Fibroblast of lung (primary cell): ENCODE results near the gene UBXN2A. TPM values are rescaled to one million over a fixed set of nuclear protein-coding genes. Genes with fewer than 3 reads are reported as not detected.
"Not testable (repeated sequence)": the region's sequence is repeated elsewhere in the genome, so short reads cannot be mapped to it uniquely, and the experiment has no call there.

Experiments used
- DNase-seq, 2 donors: peaks; one replicate each; pipeline versions ENCODE4 v3.0.0 to v3.0.0-alpha.2; 2010; ENCODE audit warnings: low read depth in 2 of 2
- H2AFZ ChIP-seq: 2 replicates; pipeline ENCODE4 v1.5.1; 2012; ENCODE audit warnings: low read length, control low read depth, inconsistent platforms
- H3K27ac ChIP-seq: 2 replicates; pipeline ENCODE4 v1.5.1; 2011; ENCODE audit warnings: low read length, control low read depth; ENCODE audit not compliant: insufficient read depth
- H3K27me3 ChIP-seq: 2 replicates; pipeline ENCODE4 v1.5.1; 2011; ENCODE audit warnings: mild to moderate bottlenecking, low read length; ENCODE audit not compliant: control insufficient read depth, insufficient read depth
- H3K36me3 ChIP-seq: 2 replicates; pipeline ENCODE4 v1.5.1; 2011; ENCODE audit warnings: low read length; ENCODE audit not compliant: control insufficient read depth, insufficient read depth
- H3K4me1 ChIP-seq: 2 replicates; pipeline ENCODE4 v1.5.1; 2011; ENCODE audit warnings: low read length; ENCODE audit not compliant: control insufficient read depth, insufficient read depth; ENCODE audit errors: extremely low read depth
- H3K4me2 ChIP-seq: 2 replicates; pipeline ENCODE4 v1.5.1; 2011; ENCODE audit warnings: low read length, control low read depth; ENCODE audit not compliant: insufficient read depth; ENCODE audit errors: extremely low read depth
- H3K4me3 ChIP-seq, 4 experiments: fragments of 200-600 bp in 1 of 4; sonication (generic) in 1 of 4; replicated peaks in 1 of 4; 2 replicates each; pipeline ENCODE4 v1.5.1; 2011 to 2016; ENCODE audit warnings: low read length in 4 of 4, low read depth in 3 of 4, mild to moderate bottlenecking in 3 of 4, control low read depth in 2 of 4, inconsistent platforms in 1 of 4, mixed read lengths in 1 of 4; ENCODE audit not compliant: insufficient read depth in 1 of 4; ENCODE audit errors: control extremely low read depth in 1 of 4
- H3K79me2 ChIP-seq: 2 replicates; pipeline ENCODE4 v1.5.1; 2012; ENCODE audit warnings: mild to moderate bottlenecking, low read length, inconsistent platforms; ENCODE audit not compliant: control insufficient read depth, insufficient read depth
- H3K9ac ChIP-seq: 2 replicates; pipeline ENCODE4 v1.5.1; 2011; ENCODE audit warnings: mild to moderate bottlenecking, low read length, control low read depth; ENCODE audit not compliant: insufficient read depth
- H3K9me3 ChIP-seq: 2 replicates; pipeline ENCODE4 v1.5.1; 2012; ENCODE audit warnings: low read depth, low read length; ENCODE audit not compliant: control insufficient read depth, insufficient read depth
- H4K20me1 ChIP-seq: 2 replicates; pipeline ENCODE4 v1.5.1; 2011; ENCODE audit warnings: low read length; ENCODE audit not compliant: control insufficient read depth, insufficient read depth; ENCODE audit errors: extremely low read depth
- CTCF ChIP-seq, 2 donors: IDR thresholded peaks in 1 of 2; conservative IDR thresholded peaks in 1 of 2; 1 replicate in 1 of 2; 2 replicates in 1 of 2; pipeline ENCODE4 v1.5.1; 2011 to 2012; ENCODE audit warnings: low read length in 2 of 2, control low read depth in 1 of 2, inconsistent platforms in 1 of 2, low read depth in 1 of 2, mild to moderate bottlenecking in 1 of 2
- EZH2 ChIP-seq: IDR thresholded peaks from 2 replicates; pipeline ENCODE4 v1.5.1; 2012; ENCODE audit warnings: low read length, control low read depth, mild to moderate bottlenecking; ENCODE audit errors: missing control alignments
- polyA plus RNA-seq, 2 donors: library from polyadenylated mRNA; depleted of rRNA in 1 of 2; stranded (reverse) in 1 of 2; unstranded in 1 of 2; fragments of >200 nt; gene quantifications; 2 replicates each; pipeline ENCODE4 v1.2.1, GENCODE V29; 2011 to 2012; ENCODE audit warnings: missing spikeins in 1 of 2
- total RNA-seq: library from RNA; depleted of rRNA; stranded (reverse); fragments of >200 nt; gene quantifications from 2 replicates; pipeline ENCODE4 v1.2.1, GENCODE V29; 2014

The UBXN2A gene
- total and polyA plus RNA-seq, 2 donors (not counting 1 experiment from before 2014, with no cell fraction given) = 12.8 to 12.9 TPM

- no peak overlapping the region for H3K9ac ChIP-seq
- H3K4me2 ChIP-seq = no peak overlapping the region
- no peaks in the 10 kb centered on the region for H3K36me3 ChIP-seq
- H2AFZ ChIP-seq = no peak overlapping the region
- H3K4me1 ChIP-seq = peaks cover 4% of the 10 kb centered on the region
- no peak overlapping the region for H3K4me3 ChIP-seq
- H4K20me1 ChIP-seq = no peaks in the 10 kb centered on the region
- H3K9me3 ChIP-seq = no peaks in the 10 kb centered on the region
- peaks cover 27% of the 10 kb centered on the region for H3K79me2 ChIP-seq
- no peak overlapping the region for H3K27ac ChIP-seq
- no peak for TF ChIP-seq EZH2
- TF ChIP-seq CTCF (conservative IDR thresholded peaks at IDR 0.05 in 1 of 2, IDR thresholded peaks at IDR 0.05 in 1 of 2; ENCODE audit: low read depth in 1 of 2, low read length in 2 of 2) = no peak
- DNase-seq = peak in 1 of 2 donors; percentile 28
- no peaks in the 10 kb centered on the region for H3K27me3 ChIP-seq
Measured at GRCh38 chr2:23944976-23945375, 4.7 kb downstream of the UBXN2A start.

GRCh38 chr2:23947350-23947749, 7.1 kb downstream of the UBXN2A start:
- Histone ChIP-seq H3K79me2 (peaks cover 15% of the 10 kb centered on the region), H3K36me3 (no peaks in the 10 kb centered on the region), H3K9me3 (no peaks in the 10 kb centered on the region)

GRCh38 chr2:23952558-23952957, 12.3 kb downstream of the UBXN2A start:
- not testable (repeated sequence) for H3K4me1 ChIP-seq, H4K20me1 ChIP-seq, H3K27ac ChIP-seq, H3K79me2 ChIP-seq, H3K4me2 ChIP-seq, H3K9me3 ChIP-seq, H3K4me3 ChIP-seq, DNase-seq, H3K27me3 ChIP-seq, H3K9ac ChIP-seq, H2AFZ ChIP-seq, H3K36me3 ChIP-seq

More at GRCh38 chr2:23947350-23947749, 7.1 kb downstream of the UBXN2A start:
- no peak overlapping the region for H3K27ac ChIP-seq
- no peaks in the 10 kb centered on the region for H4K20me1 ChIP-seq
- no peak overlapping the region for H2AFZ ChIP-seq
- H3K4me3 ChIP-seq = no peak overlapping the region
- H3K27me3 ChIP-seq = no peaks in the 10 kb centered on the region
- TF ChIP-seq EZH2 (no peak), CTCF (conservative IDR thresholded peaks at IDR 0.05 in 1 of 2, IDR thresholded peaks at IDR 0.05 in 1 of 2; ENCODE audit: low read depth in 1 of 2, low read length in 2 of 2) (no peak)
- H3K4me2 ChIP-seq = no peak overlapping the region
- H3K4me1 ChIP-seq = peaks cover 2% of the 10 kb centered on the region
- no peak overlapping the region for H3K9ac ChIP-seq
- no peak for DNase-seq
